ENCODE data around the gene SP7.

DNA sequence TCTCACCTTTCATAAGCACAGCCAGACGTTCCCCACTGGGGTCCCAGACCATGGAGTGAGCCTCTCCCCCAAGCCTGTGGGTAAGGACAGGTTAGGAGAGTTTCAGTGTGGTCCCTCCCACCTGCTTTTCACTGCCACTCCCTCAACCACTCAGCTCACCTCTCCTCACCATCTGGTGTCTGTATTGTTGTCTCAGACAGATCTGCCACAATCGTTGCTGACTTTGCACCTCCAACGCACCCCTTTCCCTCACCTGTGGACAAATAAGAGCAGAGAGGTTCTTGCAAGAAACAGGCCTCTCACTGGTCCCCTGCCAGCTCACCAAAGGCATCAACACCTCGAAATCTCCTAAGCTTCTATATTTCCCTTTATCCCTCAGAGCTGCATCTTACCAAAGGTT, 27.9 kb downstream of the SP7 start:
- TF ChIP-seq, protein P1, sequence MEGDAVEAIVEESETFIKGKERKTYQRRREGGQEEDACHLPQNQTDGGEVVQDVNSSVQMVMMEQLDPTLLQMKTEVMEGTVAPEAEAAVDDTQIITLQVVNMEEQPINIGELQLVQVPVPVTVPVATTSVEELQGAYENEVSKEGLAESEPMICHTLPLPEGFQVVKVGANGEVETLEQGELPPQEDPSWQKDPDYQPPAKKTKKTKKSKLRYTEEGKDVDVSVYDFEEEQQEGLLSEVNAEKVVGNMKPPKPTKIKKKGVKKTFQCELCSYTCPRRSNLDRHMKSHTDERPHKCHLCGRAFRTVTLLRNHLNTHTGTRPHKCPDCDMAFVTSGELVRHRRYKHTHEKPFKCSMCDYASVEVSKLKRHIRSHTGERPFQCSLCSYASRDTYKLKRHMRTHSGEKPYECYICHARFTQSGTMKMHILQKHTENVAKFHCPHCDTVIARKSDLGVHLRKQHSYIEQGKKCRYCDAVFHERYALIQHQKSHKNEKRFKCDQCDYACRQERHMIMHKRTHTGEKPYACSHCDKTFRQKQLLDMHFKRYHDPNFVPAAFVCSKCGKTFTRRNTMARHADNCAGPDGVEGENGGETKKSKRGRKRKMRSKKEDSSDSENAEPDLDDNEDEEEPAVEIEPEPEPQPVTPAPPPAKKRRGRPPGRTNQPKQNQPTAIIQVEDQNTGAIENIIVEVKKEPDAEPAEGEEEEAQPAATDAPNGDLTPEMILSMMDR (IDR thresholded peaks at IDR 0.05), result no peak
- TF ChIP-seq FOXS1 (CRISPR knock-in tag; IDR thresholded peaks at IDR 0.05) (no peak), ESRRA (IDR thresholded peaks at IDR 0.05; ENCODE audit: borderline replicate concordance, low read length) (no peak), CEBPB (IDR thresholded peaks at IDR 0.05) (no peak), RCOR1 (IDR thresholded peaks at IDR 0.05; ENCODE audit: low read depth, low read length) (no peak)
- TF ChIP-seq, protein P2, sequence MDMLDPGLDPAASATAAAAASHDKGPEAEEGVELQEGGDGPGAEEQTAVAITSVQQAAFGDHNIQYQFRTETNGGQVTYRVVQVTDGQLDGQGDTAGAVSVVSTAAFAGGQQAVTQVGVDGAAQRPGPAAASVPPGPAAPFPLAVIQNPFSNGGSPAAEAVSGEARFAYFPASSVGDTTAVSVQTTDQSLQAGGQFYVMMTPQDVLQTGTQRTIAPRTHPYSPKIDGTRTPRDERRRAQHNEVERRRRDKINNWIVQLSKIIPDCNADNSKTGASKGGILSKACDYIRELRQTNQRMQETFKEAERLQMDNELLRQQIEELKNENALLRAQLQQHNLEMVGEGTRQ (IDR thresholded peaks at IDR 0.05), result no peak
- TF ChIP-seq, protein P3, sequence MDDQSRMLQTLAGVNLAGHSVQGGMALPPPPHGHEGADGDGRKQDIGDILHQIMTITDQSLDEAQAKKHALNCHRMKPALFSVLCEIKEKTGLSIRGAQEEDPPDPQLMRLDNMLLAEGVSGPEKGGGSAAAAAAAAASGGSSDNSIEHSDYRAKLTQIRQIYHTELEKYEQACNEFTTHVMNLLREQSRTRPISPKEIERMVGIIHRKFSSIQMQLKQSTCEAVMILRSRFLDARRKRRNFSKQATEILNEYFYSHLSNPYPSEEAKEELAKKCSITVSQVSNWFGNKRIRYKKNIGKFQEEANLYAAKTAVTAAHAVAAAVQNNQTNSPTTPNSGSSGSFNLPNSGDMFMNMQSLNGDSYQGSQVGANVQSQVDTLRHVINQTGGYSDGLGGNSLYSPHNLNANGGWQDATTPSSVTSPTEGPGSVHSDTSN (IDR thresholded peaks at IDR 0.05), result no peak
- TF ChIP-seq, protein P4, sequence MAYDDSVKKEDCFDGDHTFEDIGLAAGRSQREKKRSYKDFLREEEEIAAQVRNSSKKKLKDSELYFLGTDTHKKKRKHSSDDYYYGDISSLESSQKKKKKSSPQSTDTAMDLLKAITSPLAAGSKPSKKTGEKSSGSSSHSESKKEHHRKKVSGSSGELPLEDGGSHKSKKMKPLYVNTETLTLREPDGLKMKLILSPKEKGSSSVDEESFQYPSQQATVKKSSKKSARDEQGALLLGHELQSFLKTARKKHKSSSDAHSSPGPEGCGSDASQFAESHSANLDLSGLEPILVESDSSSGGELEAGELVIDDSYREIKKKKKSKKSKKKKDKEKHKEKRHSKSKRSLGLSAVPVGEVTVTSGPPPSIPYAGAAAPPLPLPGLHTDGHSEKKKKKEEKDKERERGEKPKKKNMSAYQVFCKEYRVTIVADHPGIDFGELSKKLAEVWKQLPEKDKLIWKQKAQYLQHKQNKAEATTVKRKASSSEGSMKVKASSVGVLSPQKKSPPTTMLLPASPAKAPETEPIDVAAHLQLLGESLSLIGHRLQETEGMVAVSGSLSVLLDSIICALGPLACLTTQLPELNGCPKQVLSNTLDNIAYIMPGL (CRISPR knock-in tag; IDR thresholded peaks at IDR 0.05; ENCODE audit: borderline replicate concordance), result no peak
- TF ChIP-seq, protein P5, sequence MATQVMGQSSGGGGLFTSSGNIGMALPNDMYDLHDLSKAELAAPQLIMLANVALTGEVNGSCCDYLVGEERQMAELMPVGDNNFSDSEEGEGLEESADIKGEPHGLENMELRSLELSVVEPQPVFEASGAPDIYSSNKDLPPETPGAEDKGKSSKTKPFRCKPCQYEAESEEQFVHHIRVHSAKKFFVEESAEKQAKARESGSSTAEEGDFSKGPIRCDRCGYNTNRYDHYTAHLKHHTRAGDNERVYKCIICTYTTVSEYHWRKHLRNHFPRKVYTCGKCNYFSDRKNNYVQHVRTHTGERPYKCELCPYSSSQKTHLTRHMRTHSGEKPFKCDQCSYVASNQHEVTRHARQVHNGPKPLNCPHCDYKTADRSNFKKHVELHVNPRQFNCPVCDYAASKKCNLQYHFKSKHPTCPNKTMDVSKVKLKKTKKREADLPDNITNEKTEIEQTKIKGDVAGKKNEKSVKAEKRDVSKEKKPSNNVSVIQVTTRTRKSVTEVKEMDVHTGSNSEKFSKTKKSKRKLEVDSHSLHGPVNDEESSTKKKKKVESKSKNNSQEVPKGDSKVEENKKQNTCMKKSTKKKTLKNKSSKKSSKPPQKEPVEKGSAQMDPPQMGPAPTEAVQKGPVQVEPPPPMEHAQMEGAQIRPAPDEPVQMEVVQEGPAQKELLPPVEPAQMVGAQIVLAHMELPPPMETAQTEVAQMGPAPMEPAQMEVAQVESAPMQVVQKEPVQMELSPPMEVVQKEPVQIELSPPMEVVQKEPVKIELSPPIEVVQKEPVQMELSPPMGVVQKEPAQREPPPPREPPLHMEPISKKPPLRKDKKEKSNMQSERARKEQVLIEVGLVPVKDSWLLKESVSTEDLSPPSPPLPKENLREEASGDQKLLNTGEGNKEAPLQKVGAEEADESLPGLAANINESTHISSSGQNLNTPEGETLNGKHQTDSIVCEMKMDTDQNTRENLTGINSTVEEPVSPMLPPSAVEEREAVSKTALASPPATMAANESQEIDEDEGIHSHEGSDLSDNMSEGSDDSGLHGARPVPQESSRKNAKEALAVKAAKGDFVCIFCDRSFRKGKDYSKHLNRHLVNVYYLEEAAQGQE (IDR thresholded peaks at IDR 0.05), result no peak
